Ammon's horn (tissue), 1 donor: ENCODE measurements around the gene TALDO1.

Source experiments
- DNase-seq: peaks from one replicate; pipeline ENCODE4 v3.0.0-alpha.2; 2016; ENCODE audit warnings: low spot score

The TALDO1 gene

DNA sequence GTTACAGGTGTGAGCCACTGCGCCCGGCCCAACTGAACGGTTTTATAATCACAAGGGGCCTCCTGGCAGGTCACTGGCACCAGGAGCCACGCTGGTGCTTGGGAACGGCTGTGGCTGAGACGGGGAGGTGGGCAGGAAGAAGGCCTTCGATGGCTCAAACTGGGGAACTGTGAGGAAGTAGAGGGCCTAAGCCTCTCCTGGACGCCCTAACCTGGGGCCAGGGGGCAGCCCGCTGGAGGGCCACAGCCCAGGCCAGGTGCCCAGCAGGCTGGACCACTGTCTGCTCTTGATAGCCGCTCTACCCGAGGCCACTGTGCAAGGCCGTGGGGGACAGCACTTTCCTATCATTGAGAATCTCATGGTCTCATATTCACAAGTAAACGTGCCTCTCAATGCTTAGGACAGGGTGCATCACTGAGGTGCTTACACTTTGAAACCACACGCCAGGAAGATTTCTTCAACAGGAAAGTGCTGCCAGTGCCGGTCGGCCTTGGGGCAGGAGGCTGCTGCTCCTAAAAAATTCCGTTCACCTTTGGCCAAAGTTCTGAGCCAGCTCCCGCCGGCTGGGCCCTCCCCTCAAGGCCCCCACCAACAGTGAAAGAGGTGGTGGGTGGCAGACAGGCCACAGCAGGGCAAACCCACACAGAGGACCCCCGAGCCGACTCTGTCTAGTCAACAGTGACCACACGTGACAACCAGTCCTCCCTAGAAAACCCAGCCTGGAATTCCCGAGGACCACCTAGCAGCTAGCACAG is 22.8 kb downstream of the TALDO1 start:
- no peak for DNase-seq

- no peak for DNase-seq
Measured at GRCh38 chr11:770642-771616, 23.7 kb downstream of the TALDO1 start.

DNA sequence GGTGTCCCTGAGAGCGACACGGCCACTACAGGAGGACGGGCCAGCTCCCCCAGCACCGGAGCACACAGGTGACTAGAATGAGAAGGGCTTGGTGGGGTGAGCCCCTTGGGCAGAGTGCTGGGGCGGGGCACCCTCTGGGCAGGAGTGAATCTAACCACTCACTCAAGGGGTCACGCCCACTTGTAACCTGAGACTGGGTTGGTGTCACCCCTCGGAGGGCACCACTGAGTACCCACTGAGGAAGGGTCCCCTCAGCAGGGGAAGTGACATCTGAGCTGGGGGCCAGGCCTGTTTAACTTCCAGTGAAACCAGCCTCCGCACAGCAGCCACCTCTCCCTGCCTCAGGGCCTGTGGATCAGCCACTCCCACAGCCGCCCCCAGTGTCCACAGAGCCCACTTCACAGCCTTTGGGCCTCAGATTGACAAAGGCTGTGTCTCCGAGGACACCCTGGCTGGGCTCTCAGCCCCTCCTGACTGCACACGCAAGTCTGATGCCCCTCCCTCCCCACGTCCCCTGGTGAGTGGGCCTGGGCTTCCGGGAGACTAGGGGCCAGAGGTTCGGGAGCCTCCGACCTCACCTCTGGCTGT is 24.4 kb downstream of the TALDO1 start:
- DNase-seq, result no peak

DNA sequence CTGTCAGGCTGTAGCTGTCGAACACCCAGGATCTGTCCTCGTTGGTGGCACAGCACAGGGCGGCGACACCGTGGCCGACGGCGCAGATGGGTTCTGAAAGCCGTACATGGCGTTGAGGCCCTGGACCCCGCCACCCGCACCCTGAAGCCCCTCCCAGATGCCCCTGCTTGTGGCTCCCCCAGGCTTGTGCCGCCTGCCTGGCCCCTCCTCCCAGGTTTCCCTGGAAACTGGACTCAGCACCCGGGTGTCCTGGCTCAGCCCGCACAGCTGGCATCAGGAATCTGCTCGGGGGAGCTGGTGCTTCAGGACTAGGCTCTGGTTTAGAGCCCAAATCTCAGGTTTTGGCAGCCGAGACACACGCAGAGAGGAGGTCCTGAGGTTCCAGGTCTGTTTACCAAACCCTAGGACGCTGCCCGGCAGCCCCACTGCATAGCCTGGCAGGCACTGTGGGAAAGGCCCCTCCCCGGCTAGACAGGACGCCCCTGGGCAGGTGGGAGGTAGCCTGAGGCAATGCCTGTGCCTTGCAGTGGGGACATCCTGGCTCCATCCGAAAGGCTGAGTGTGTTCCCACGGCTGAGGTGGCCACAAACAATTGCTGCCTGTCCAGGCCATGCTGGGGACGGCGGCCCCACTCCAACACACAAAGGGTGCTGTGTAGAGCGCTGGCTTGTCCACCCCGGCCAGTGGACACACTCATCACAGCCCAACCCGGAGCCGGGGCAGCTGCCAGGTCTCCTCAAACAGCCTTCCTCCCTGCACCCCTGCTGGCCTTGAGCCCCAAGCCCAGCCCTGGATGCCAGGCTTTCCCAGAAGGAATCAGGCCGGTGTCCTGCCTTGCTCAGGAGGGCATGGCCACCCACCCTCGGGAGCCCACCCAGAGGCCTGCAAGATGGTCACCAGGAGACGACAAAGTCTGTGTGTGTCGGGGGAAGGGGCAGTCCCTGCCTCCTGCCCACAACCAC is 25.4 kb downstream of the TALDO1 start:
- DNase-seq, result peak; percentile 97

- no peak for DNase-seq
Measured at GRCh38 chr11:773425-773824, 26.2 kb downstream of the TALDO1 start.

DNA sequence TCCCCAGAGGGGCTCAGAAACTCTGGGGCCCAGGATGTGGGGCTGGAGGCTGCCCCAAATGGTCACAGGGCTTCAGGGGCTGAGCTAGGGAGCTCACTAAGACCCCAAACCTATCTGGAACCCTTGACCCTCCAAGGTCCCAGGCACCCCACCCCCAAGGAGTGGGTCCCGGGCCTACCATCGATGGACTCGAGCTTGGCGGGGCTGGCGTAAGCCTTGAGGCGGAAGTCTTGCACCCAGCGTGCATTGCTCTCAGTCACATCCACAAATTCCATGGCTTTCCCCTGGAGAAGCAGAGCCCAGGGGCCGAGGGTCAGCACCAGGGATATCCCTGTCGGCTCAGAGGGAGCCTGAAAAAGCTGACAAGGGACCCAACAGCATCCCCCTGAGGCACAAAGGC is 26.6 kb downstream of the TALDO1 start:
- no peak for DNase-seq

DNA sequence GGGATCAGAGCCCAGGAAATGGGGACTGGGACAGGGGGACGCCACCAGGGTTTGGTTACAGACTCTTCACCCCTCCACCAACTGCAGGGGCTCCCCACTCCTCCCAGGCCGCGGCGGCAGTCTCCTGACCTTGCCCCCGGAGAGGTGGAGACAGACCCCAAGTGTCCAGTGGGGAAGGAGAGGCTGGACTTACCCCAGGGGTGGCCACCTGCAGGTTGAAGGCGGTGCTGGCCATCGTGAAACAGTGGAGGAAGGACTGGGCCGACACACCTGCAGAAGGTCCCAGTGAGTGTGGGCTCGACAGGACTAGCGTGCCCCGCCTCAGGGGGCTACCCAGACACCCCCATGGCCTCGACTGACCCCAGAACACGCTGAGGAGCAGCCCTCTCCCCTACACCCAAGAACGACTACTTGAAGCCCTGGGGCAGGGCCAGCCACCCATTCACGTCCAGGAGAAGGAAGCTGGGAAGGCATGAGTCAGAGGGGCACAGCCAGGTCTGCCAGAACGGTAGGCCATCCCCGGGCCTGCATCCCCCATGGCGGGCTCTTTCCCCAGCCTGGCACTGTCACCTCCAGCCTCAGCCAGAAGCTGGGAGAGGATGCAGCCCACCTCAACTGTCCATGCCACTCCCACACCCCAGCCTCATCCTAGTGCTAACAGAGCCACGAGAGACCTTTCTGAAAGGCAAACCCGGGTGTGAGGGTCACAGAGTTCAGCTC is 27.8 kb downstream of the TALDO1 start:
- DNase-seq, result peak; percentile 1

GRCh38 chr11:776263-776560 is 28.9 kb downstream of the TALDO1 start:
- DNase-seq, result no peak

- DNase-seq, result no peak
Measured at GRCh38 chr11:776561-777287, 29.5 kb downstream of the TALDO1 start.

- peak; percentile 87 for DNase-seq
Measured at GRCh38 chr11:777288-778255, 30.3 kb downstream of the TALDO1 start, which contains the start of gene GATD1. TSS of gene GATD1 (minus strand) at chr11:777487. CDS start at chr11:777462, 25 bp downstream.

- no peak for DNase-seq
Measured at GRCh38 chr11:778976-779954, 32.0 kb downstream of the TALDO1 start.

GRCh38 chr11:779955-780532 is 32.8 kb downstream of the TALDO1 start:
- DNase-seq, result no peak

DNA sequence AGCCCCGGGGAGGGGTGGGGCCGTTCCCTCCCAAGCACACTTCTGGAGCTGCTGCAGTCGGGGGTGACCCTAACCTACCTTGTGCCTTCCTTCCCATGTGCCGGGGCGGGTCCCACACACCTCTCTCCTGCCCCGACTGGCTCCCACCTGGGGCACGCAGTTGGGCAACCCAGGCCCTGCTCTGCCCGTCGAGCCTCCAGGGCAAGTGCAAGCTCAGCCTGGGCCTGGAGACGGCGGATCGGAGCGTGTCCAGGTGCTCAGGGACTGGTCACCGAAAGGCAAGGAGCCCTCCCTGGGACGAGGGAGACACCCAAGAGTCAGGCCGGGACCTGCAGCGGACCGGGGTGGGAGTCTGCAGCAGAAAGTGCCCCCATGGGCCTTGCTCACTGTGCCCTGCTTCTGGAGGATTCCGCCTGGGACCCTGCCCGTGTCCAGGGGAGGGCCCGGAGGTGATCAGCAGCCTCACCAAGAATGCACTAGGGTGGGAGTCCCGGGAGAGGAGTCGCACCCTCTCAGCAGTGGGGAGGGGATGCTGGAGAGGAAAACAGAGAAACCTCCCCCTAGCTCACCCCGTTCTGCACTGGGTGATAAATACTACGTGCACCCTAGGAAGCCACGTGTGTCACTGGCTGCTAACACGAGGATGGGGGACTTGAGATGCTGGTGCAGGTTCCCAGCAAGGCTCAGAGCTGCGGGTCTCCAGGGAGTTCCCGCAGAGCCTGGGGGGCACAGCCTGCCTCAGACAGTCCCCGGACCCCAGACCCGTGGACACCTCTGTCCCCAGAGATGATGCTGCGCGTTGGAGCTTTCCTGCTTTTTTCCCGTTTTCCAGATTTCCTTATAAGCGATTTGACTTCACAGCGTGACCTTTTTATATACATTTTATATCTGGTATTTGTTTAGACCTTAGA is 35.3 kb downstream of the TALDO1 start:
- no peak for DNase-seq

GRCh38 chr11:783581-784015 is 36.3 kb downstream of the TALDO1 start:
- DNase-seq, result peak; percentile 92

DNA sequence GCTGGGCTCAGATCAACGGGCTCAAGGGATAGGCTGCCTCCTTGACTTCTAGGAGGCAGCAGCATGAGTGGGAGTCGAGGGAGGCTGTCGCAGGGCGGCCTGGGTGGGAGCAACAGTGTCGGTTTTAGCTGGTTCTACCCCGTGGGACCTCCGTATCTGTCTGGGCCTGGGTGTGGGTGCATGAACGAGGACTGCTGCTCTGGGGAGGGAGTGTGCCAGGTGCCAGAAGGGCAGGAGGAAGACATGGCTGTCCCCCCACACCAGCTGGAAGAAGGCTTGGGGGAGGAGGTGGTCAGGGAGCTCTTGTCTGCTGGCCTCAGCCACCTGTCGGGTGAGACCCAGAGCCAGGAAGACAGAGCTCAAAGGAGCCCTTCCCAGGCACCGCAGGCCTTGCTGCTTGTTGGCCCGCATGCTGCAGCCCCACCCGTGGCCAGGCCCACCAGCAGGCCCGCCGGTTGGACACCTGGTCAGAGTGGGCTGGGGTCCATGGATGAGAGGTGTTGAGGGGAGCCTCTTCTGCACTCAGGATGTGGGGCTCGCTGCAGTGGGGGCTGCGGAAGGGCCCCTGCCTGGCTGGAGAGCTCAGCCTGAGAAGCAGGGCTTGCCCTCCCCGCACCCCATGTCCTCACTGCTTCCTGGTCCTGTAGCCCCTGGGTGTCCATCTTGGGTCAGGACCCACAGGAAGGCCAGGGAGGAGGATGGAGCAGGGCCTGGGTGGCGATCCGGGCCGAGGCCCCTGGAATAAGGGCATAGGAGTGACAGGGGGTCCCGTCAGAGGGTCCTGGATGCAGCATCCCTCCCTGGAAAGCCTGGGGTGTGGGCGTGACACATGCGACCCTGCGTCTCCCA is 39.2 kb downstream of the TALDO1 start:
- DNase-seq, result no peak
